ENCODE measurements around the gene CFAP46. TPM values are rescaled to one million over a fixed set of nuclear protein-coding genes. Genes with fewer than 3 reads are reported as not detected.

The CFAP46 gene
- total RNA-seq, 1 donor from 2014 or later = 3.0 TPM

DNA sequence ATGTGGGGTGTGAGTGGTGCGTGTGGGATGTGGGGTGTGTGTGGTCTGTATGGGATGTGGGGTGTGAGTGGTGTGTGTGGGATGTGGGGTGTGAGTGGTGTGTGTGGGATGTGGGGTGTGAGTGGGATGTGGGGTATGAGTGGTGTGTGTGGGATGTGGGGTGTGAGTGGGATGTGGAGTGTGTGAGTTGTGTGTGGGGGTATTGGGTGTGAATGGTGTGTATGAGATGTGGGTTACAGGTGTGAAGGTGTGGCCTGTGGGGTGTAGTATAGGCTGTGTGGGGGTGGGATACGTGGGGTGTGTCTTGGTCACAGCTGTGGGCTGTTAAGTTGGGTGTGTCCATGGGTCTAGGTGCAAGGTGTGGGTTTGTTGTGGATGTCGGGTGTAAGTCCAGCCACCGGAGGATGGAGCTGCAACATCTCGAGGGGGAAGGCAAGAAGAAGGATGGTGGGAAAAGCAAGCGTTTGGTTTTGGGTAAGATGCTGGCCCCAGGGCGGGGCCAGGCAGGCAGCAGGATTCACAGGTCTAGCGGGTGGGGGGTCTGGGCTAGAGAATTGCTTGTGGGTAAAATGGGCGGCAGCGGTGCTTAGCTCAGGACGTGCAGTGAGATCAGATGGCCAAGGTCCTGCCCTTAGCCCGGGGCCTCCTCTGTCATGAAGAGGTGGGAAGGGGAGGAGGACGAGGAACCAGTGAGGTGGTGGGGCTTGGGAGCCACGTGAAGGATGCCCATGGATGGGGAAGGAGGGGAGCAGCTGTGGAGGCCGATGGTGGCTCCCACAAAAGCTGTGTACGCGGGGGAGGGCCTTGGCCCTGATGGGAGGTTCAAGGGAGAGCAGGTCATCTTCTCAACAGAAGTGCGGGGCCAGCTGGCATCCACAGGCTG, 60.1 kb downstream of the CFAP46 start:
- DNase-seq (ENCODE audit: low read depth, low spot score) = no peak

DNA sequence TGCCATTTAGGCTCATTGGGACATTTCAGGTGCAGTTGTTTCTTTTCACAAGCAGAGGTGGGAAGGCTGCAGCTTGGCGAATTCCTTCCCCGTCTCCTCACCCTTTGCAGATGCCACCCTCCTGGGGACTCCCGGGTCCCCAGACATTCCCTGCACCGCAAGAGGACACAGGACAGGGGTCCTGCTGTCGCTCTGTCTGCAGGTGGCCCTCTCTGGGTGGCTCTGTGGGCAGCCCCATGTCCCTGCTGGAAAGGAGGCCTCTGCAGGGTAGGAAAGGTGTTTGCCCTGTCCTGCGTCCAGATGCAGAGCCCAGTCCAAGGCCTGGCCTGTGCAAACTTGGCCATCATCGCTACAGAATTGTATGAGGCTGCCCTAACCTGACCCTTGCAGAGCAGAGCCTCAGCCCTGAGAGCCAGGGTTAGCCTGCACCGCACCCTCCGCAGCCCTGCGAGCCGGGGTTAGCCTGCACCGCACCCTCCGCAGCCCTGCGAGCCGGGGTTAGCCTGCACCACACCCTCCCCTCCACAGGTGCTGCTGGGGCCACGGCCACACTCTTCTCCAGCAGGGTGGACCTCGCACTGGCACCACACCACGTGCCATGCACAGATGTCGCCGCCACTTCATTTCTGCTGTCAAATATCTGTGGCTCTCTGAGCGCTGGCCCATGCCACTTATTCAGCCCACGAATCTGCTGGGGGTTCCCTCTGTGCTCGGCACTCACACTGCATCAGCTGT, 61.0 kb downstream of the CFAP46 start:
- no peak for DNase-seq (ENCODE audit: low read depth, low spot score)

DNA sequence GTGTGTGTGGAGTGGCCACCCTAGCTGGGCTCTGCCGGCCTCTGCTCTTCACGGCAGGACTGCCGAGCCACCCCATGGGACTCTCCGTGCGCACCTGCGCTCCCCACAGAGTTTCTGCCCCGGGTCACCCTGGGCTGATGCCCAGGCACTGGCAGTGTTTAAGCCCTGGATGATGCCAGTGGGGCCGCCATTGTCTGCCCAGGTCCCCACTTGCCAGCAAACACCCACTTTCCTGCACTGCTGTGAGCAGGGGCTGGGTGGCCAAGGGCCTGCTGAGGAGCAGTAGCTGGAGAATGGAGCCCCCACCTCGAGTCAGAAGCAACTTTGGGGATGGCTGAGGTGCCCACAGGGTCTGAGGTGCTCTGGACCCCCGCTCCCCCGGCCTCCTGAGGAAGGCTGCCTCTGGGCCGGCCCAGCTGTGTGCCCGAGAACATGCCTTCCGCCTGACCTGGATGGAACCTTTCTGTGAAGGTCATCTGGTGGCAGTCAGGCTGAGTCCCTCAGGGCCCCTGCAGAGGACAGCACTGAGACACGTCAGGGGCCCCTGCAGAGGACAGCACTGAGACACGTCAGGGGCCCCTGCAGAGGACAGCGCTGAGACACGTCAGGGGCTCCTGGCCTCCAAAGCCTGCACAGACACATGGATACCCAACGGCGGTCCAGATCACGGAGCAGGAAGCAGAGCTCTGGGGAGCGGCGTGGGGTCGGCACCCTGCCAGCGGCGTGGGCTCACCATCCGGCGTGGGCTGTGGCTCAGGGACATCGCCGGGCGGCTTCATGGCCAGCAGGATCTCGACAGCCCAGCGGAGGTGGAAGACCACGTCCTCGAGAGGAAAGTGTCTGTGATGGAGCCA, 62.0 kb downstream of the CFAP46 start:
- DNase-seq (ENCODE audit: low read depth, low spot score) = no peak

DNA sequence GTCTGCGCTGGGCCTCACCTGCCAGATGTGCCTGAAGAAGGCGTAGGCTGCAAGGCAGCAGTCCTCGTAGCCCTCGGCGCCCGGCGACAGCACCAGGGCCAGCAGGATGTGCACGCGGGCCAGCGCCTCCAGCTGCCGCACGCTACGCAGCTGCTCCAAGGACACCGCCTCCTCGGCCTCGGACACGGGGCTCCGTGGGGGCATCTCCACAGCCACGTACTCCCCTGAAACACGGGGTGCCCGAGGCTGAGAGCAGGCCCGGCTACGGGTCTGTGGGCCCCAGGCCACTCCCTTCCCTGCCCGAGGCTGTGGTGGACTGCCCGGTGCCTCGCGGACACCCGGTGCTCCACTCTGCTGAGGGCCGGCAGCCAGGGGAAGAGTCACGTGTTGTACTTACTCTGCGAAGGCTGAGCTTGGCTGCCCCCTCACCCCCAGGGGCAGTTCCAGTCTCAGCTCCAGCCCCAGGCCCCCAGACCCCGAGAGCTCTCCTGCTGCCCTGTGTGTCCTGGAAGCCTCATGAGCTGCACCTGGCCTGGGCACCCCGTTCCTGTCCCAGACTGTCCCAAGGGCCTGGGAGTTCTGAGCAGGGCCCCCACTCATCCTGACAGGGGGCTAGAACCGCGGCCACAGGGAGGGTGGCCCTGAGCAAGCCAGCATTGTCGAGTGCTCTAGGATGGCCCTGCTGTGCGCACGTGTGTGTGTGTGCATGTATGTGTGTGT, 62.8 kb downstream of the CFAP46 start:
- no peak for DNase-seq (ENCODE audit: low read depth, low spot score)

DNA sequence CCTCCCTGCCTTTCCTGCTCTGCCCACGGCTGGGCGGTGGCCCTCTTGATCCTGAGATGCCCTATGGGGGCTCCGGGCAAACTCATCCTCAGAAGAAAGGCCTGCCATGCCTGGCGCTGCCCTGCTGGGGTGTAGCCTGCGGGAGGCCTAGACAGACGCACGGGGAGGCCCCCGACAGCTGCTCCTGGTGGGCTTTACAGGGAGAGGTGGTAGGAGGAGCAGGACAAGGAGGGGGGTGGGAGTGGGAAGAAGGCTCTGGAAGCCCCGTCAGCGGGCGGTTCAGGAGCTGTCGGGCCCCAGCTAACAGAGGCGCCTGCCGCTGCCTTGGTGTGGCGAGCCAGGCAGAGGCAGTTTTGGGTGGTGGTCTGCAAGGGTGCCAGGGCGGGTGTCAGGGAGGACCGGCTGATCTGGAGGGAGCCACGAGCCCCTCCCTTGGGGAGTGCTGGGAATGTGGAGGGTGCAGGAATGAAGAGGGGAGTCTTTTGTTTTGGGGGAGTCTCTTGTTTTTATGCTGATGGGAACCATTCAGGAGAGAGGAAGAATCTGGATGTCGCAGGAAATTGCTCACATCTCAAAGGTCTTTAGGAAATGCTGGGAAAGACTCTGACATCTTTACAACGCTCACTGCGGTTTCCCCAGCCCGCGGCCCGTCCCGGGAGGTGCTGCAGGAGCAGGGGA, 63.5 kb downstream of the CFAP46 start:
- DNase-seq (ENCODE audit: low read depth, low spot score) = no peak

DNA sequence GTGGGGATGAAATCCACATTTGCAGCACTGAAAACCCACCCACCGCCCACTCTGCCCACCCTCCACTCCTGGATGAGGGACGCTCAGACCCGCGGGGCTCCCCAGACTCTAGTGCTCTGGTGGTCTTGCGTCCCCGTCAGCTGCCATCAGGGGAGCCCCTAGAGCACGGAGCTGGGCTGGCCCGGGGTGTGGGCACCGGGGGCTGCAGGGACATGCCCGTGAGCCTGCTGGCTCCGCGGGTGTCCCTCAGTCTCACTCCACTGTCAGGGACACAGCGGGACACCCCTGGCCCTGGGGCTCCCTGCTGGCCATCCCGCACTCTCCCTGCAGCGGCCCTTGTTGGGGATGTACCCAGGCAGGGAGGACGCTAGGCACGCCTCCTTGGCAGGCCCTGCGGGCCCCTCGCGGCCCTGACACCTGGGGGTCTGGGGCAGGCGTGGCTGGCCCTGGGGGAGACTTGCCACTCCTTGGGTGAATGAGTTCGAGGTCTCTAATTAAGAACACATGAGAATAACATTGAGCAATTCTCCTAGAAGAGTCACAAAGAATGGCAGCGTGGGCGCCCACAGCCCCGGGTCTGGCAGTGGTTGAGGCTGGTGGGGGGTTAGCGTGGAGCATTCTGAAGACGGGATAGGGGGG, 64.2 kb downstream of the CFAP46 start:
- no peak for DNase-seq (ENCODE audit: low read depth, low spot score)

DNA sequence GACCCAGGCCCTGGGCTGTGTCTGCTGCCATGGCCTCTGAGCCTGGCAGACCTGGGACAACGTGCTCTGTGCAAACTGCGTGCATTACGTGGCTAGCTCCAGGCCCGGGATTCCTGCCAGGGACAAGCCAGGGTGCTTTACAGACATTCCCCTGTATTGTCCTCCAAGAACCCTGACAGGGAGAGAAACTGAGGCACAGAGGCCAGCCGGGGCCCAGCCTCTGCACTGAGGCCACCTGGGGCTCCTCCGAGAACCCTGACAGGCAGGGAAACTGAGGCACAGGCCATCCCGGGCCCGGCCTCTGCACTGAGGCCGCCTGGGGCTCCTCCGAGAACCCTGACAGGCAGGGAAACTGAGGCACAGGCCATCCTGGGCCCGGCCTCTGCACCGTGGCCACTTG, 64.9 kb downstream of the CFAP46 start:
- DNase-seq (ENCODE audit: low read depth, low spot score) = no peak

DNA sequence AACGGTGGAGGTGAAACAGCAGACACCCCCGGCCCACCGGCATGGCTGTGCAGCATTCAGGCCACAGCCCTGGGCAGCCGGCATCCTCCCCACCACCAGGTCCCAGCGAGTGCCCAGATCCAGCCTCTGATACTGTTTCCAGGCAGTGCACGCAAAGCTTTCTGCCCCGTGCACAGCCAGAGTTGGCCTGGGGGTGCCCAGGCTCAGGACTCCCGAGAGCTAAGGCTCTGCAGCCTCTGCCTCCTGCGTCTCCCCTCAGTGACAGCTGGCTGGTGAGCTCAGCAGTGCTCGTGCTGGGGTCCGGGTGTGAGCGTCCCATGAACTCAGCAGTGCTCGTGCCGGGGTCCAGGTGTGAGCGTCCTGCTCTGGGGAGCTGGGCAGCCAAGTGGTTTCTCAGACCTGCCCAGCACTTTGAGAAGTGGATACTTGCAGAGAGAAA, 65.4 kb downstream of the CFAP46 start:
- no peak for DNase-seq (ENCODE audit: low read depth, low spot score)

DNA sequence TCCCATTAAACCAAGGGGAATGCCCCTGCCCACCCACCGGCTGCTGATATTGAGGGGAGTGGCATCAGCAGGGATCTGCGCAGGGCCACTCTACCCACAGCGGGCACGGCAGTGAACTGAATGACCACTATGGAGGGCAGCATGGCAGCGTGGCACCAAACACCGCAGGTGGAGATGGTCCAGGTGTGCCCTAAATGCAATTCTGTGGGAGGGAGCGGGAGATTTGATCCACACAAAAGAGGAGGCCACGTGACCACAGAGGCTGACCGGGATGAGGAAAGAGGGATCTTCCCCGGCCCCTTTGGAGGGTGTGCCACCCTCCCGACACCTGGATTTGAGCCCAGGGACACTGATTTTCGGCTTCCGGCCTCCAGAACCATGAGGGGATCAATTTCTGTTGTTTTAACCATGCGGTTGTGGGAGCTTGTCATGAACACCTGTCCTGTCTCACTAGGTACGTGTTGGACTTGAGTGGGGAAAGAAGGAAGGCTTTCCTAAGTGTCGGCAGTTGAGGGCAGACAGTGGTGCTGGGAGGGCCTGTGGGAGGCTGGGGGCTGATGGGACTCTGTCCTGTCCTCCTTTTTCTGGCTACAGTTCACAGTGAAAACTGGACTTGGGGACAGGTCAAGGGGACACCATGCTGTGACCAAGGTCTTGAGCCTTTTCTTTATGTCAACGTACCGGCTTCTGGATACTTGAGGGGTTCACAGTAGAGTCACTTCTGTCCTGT, 66.1 kb downstream of the CFAP46 start:
- no peak for DNase-seq (ENCODE audit: low read depth, low spot score)

DNA sequence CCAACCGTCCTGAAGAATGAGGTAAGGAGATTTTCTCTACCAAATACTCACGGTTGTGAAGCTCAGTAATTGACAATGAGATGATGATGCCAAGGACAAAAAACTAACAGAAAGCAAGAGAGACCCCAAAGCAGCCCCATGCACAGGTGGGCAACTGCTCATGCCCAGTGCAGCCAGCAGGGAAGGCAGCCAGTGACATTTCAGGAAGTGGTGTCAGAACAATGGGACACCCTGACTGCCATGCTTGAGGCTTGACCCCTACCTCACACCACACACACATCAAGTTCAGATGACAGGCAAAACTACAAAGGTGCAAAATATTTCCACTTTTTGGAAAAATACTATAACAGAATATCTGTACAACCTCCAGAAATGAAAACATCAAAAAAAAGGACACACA, 66.9 kb downstream of the CFAP46 start:
- no peak for DNase-seq (ENCODE audit: low read depth, low spot score)

DNA sequence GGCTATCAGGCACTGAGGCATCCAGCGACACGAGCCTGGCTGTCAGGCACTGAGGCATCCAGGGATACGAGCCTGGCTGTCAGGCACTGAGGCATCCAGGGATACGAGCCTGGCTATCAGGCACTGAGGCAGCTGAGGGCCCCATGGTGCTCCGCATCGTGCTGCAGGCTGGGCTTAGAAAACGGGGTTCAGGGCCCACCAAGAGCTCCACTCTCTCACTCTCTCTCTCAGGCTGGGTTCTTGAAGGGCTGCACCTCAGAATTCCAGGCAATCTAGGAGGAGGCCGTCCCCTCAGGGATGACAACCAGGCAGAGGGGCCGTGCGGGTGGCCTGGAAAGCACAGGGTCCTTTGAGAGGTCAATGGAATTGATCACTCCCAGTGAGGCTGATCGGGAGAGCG, 69.0 kb downstream of the CFAP46 start:
- no peak for DNase-seq (ENCODE audit: low read depth, low spot score)

DNA sequence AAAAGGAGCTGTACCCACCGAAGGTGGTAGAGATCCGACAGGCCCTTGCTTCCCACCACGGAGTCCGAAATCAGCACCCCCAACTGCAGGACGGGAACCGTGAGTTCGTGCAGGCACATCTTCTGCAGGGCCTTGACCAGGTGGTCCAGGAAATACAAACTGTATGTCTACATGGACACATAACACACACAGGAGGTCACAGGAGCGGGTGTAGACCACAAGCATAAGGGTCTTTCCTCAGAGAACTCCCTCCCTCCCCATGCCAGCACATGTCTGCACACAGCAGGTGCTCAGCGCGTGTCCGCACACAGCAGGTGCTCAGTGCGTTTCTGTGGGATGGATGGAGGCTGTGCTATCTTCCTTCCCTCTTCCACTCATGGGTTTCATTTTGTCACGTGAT, 69.7 kb downstream of the CFAP46 start:
- DNase-seq (ENCODE audit: low read depth, low spot score) = no peak

DNA sequence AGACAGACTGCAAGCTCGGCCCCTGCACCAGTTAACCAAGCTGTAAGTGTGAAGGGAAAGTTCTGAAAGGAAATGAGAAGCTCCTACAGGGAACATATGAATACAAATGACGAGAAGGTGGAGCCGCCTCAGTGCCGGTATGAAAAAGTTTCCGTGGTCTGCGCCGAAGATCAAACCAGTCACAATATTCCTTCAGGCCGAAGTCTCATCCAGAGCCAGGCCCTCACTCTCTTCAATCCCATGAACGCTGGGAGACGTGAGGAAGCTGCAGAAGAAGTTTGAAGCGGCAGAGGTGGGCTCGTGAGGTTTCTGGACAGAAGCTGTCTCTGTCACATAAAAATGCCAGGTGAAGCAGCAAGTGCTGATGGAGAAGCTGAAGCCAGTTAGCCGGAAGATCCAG, 71.9 kb downstream of the CFAP46 start:
- no peak for DNase-seq (ENCODE audit: low read depth, low spot score)

DNA sequence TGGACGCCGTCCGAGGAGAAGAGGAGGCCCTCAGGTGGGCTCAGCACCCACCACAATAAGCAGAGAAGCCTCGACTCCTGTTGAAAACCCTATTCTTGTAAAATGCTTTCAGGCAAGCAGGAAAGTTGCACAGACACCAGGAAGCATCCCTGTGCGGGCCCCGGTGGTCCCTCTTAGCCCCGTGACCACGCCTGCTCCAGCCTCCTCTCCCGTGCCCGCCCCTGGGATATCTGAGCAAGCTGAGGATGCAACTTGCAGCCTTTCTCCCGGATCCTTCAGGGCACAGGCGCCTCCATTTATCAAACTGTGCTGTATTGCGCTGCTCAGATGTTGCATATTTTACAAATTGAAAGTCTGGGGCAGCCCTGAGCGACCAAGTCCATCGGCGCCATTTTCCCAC, 72.7 kb downstream of the CFAP46 start:
- DNase-seq (ENCODE audit: low read depth, low spot score) = no peak

DNA sequence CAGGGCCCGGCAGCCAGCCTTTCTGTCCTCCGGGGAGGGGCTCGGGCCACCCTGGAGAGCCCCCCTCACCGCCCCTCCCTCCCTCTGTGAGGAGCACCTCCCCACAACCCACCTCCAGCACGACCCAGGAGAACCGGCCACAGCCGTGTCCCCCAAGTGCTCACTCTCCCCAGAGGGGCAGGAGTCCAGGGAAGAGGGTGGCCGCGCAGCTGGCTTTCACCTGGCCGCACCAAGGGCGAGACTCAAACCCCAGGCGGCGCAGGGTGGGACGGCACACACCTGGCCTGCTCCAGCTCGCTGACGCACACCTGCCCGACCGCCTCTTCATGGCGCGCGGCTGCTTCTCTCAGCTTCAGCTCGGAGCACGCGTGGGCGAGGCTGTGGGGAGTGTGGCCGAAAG, 73.4 kb downstream of the CFAP46 start:
- no peak for DNase-seq (ENCODE audit: low read depth, low spot score)

DNA sequence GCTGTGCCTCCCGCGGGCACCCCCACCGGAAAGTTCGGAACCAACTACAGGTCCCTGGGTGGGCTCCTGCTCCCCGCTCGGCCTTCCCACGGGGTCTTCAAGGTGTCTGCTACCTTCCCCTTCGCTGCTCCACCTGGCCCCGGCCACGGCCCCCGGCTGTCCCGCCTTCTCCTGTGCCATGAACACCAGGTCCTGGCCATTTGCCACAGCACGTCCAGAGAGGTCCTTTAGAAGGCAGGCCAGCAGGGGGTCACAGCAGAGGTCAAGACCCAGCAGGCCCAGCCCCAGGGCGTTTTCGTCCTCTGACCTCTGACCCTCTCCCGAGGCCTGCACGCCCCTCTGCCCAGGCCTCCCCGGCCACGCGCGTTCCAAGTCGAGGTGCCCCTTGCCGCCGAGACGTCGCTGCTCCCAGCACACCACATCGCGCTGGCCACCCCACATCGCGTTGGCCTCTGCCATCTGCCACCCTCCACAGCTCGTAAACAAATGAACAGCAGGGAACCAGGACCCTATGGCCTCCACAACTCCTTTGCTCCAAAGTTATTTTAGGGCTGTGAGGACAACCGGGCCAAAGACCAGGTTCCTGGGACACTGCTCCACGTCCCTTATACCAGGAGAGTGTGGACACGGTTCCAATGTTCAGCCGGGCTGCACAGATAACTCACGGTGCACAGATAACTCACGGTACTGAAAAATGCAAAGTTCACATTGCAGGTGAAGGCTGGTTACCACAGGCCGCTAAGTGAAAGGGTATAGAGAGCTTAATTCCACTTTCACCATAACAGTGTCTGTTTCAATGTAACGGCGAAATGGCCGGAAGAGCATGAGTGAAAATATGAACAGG, 74.3 kb downstream of the CFAP46 start:
- DNase-seq (ENCODE audit: low read depth, low spot score) = no peak

DNA sequence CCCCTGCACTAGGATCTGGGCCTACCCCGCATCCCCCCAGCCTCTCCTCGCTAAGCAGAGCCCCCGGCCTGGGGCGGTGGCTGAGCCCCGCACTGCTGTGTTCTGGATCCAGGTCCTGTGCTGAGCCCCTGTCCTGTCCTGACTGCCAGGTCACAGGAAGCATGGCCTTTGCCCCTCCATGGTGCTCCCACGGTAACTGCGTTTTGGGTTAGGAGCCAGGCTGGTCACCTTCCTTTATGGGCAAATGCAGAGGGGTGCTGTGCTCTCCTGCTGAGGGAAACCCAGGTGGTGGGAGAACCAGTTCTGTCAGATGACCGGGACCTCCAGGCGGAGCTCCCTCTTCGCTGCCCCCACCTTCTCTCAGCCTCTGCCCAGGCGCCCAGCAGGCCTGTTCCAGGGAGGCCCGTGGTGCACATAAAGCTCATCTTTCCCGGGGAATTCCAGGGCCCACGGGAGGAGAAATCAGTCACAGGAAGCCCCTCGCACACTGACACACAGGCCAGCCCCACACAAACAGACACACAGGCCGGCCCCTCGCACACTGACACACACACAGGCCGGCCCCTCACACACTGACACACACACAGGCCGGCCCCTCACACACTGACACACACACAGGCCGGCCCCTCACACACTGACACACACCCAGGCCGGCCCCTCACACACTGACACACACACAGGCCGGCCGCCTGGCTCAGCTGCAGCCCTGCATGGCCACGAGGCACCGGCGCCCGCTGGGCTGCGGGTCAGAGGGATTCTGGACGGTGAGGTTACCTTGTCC, 75.6 kb downstream of the CFAP46 start:
- DNase-seq (ENCODE audit: low read depth, low spot score) = no peak
